ENCODE measurements around the gene LKAAEAR1.

Gene LKAAEAR1

GRCh38 chr20:64052987-64053840 lies 31.0 kb downstream of the LKAAEAR1 start:
- no peak overlapping the region for H3K4me3 ChIP-seq (ENCODE audit: control insufficient read depth, low read depth, low read length)
- TF ChIP-seq, protein P1, sequence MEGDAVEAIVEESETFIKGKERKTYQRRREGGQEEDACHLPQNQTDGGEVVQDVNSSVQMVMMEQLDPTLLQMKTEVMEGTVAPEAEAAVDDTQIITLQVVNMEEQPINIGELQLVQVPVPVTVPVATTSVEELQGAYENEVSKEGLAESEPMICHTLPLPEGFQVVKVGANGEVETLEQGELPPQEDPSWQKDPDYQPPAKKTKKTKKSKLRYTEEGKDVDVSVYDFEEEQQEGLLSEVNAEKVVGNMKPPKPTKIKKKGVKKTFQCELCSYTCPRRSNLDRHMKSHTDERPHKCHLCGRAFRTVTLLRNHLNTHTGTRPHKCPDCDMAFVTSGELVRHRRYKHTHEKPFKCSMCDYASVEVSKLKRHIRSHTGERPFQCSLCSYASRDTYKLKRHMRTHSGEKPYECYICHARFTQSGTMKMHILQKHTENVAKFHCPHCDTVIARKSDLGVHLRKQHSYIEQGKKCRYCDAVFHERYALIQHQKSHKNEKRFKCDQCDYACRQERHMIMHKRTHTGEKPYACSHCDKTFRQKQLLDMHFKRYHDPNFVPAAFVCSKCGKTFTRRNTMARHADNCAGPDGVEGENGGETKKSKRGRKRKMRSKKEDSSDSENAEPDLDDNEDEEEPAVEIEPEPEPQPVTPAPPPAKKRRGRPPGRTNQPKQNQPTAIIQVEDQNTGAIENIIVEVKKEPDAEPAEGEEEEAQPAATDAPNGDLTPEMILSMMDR (conservative IDR thresholded peaks at IDR 0.05; ENCODE audit: control insufficient read depth, insufficient read depth, low read depth, low read length) = no peak
- no peak for DNase-seq (ENCODE audit: low read depth)

GRCh38 chr20:64052326-64052722 lies 31.9 kb downstream of the LKAAEAR1 start:
- H3K4me3 ChIP-seq (ENCODE audit: control insufficient read depth, low read depth, low read length) = no peak overlapping the region
- TF ChIP-seq, protein P1 (conservative IDR thresholded peaks at IDR 0.05; ENCODE audit: control insufficient read depth, insufficient read depth, low read depth, low read length) = no peak
- DNase-seq (ENCODE audit: low read depth) = no peak

GRCh38 chr20:64051561-64052325 lies 32.5 kb downstream of the LKAAEAR1 start:
- no peak for DNase-seq (ENCODE audit: low read depth)
- TF ChIP-seq, protein P1 (conservative IDR thresholded peaks at IDR 0.05; ENCODE audit: control insufficient read depth, insufficient read depth, low read depth, low read length) = no peak
- H3K4me3 ChIP-seq (ENCODE audit: control insufficient read depth, low read depth, low read length) = no peak overlapping the region

DNA sequence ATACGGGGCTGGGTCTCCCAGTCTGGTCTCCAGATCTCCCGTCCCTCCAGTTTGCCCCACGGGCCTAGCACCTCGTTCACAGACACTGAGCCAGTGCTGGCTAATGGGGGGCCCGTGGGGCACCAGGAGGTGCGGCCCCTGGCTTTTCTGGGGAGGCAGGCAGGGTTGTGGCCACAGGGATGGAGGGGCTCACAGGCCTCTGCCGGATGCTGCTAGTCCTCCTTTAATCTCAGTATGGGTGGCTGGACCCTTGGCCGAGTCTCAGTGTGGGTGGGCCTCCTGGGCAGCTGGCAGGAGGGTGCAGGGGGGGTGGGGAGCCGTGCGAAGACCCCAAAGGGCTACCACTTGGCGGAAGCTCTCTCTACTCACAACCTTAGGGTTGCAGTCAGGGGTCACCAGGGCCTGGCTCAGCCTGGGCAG lies 33.2 kb downstream of the LKAAEAR1 start:
- TF ChIP-seq, protein P1 (conservative IDR thresholded peaks at IDR 0.05; ENCODE audit: control insufficient read depth, insufficient read depth, low read depth, low read length) = no peak
- H3K4me3 ChIP-seq (ENCODE audit: control insufficient read depth, low read depth, low read length) = no peak overlapping the region
- DNase-seq (ENCODE audit: low read depth) = no peak

DNA sequence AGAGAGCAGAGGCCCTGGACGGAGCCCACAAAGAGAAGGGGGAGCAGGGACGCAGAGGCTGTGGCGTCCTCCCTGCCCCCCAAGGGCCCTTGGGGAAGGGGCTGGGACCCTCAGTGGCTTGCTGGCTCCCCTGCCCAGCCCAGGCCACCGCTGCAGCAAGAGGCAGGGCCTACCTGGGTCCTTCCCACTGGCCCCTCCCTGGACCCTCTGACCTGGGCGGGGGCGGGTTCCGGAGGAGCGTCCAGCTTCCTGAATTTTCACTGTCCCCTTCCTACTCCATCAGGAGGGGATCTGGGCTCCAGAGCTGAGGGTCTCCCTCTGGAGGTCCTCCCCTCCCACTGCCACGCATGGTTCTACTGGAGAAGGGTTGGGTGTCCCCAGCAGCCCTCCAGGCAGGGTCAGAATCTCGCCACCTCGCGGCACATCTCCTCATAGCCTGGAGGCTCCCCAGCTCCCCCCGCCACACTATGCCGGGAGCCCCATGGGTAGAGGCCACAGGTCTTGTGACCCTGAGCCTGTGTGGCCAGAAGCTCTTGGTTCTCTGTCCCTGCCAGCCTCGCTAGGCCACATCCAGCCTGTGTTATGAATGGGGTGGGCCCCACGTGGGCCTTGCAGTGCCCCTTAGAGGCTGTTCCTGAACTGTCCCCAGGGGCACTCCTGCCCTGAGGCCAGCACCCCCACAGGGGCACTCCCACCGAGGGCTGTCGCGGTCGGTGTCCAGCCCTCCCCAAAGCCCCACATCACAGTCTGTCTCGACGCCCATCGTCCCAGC lies 33.8 kb downstream of the LKAAEAR1 start:
- no peak for DNase-seq (ENCODE audit: low read depth)
- no peak overlapping the region for H3K4me3 ChIP-seq (ENCODE audit: control insufficient read depth, low read depth, low read length)
- TF ChIP-seq, protein P1 (conservative IDR thresholded peaks at IDR 0.05; ENCODE audit: control insufficient read depth, insufficient read depth, low read depth, low read length) = no peak

DNA sequence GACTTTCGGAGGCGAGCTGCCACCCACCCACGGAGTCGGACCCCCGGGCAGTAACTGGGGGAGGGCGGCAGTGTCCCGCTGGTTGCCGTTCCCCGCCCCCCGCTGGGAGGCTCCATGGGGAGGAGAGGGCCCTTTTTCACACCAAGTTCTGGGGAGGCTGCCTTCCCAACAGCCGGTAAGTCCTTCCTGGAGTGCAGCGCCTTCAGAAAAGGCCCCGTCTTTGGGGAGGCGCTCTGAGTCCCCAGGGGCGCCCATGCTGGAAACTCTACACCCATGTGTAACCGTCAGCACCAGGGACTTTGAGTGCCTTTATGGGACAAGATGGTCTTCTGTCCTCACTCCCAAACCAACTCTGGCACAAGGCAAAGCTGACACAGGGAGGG lies 34.3 kb downstream of the LKAAEAR1 start:
- TF ChIP-seq, protein P1 (conservative IDR thresholded peaks at IDR 0.05; ENCODE audit: control insufficient read depth, insufficient read depth, low read depth, low read length) = no peak
- no peak for DNase-seq (ENCODE audit: low read depth)
- no peak overlapping the region for H3K4me3 ChIP-seq (ENCODE audit: control insufficient read depth, low read depth, low read length)
